GM21360 (cell line): ENCODE measurements around the gene ZNF519.

ENCODE experiments used
- ATAC-seq: cut with Tn5 transposase; IDR thresholded peaks from one replicate; pipeline ENCODE4 v1.9.1; 2021; ENCODE audit warnings: mild to moderate bottlenecking, moderate library complexity; ENCODE audit not compliant: unreplicated experiment

ZNF519 gene

DNA sequence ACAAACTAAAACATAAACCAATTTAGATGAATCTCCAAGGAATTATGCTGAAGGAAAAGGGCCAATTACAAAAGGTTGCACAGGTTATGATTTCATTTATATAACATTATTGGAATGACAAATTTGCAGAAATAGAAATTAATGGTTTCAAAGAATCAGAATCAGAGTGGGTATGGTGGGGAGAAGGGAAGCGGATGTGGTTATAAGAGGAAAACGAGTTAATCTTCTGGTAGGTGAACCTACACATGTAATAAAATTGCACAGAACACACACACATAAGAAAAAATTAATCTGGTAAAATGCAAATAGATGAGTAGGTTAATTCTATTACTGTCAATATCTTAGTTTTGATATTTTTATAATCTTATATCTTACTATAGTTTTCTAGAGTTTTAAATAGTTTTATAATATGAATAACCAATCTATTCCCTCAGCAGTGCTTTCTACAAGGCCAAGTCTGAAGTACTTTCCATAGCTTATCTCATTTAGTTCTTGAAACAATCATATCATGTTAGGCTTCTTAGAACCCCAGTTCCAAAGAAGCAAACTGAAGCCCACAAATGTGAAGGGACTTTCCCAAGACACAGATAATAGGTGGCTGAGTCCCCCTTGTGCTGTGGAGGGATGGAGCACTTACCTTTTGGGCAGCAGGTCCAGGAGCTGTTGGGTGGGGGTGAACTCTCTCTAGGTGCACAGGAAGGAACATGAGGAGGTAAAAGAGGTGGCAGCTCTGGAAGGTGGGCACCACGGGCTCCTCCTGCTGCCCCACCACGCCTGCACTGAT, 31.5 kb downstream of the ZNF519 start:
- ATAC-seq: no peak

DNA sequence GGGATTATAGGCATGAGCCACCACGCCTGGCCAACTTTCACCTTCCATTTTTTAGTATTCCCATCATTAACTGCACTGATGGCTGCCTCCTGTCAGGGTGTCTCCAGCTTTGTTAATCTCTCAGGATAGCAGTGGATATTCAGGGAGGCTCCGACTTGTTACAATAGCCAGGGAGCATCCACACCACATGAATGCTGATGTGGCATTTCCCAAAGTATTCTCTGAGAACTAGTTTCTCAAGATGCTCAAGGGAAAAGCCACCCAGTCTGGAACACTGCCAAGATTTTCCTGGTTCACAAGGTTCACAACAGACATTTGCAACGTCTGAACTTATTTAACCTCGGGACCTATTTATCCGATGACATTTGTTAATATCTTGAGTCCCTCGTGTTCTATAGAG, 33.8 kb downstream of the ZNF519 start:
- ATAC-seq: no peak

GRCh38 chr18:14097761-14098160, 34.5 kb downstream of the ZNF519 start:
- ATAC-seq: no peak

DNA sequence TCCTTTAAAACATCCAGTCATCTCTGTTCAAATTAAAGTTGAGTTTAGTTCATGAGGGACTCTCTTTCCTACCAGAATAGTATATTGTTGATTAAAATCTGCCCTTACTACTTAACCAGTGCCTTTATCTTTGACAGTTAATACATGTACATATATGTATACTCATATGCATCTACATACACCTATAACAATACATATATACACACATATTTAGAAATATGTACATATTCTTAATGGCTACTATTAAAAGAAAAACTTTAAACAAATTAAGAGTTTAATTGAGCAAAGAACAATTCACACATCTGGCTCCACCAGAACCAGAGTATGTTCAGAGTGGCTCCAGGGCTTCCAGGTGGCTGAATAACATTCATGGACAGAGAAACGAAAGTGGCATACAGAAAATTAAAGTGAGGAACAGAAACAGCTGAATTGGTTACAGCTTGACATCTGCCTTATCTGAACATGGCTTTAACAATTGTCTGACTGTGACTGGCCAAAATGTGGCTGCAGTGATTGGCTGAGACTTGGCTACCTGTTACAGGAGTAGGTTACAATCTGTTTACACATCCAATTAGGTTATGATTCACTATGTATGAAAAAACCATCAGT, 38.8 kb downstream of the ZNF519 start:
- no peak for ATAC-seq

DNA sequence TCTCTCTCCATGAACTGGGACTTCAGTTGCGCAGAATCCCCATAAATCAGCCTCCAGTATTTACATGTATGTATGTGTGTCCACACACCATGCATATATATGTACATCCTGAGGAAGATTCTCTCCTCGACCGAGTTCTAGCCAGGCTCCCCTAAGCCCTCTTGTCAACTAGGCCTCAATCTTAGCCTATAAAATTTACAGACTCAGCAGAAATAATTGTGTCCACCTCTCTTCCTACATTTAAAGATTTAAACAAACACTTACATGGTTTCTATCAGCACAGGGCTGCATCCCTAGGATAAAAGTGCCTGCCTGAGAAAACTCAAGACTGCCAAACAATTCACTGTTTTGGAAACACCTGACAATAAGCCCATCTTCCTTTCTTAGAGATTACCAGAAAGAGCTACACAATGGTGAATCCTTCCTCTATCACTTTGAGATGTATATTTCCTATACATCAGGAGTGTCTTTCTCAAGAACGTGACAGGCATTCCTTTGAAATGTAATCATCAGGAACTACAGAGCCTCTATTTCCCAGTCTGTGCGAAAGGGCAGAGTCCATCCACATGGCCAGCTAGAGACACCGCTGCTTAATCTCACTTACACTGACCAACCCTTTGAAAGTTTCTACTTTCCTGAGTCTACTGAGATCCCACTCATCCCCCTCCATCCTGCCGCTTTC, 39.5 kb downstream of the ZNF519 start:
- no peak for ATAC-seq

GRCh38 chr18:14089781-14090180, 42.5 kb downstream of the ZNF519 start:
- ATAC-seq: no peak

DNA sequence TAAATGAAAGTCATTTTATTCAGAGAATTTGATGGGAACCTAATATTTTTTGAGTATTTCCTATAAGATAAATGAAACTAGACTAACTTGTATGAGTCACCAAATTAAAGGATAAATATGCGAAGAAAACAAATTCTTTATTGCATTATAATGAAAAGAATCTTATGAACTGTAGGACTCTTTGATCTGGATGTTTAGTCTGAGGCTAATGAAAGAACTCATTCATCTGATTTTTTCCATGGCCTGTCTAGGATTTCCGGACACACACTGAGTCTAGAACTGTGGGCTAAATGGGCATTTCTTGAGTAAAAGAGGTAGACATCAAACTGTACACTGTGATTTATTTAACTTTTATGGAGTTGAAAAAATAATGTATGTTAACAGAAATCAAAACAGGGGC, 43.0 kb downstream of the ZNF519 start:
- no peak for ATAC-seq

DNA sequence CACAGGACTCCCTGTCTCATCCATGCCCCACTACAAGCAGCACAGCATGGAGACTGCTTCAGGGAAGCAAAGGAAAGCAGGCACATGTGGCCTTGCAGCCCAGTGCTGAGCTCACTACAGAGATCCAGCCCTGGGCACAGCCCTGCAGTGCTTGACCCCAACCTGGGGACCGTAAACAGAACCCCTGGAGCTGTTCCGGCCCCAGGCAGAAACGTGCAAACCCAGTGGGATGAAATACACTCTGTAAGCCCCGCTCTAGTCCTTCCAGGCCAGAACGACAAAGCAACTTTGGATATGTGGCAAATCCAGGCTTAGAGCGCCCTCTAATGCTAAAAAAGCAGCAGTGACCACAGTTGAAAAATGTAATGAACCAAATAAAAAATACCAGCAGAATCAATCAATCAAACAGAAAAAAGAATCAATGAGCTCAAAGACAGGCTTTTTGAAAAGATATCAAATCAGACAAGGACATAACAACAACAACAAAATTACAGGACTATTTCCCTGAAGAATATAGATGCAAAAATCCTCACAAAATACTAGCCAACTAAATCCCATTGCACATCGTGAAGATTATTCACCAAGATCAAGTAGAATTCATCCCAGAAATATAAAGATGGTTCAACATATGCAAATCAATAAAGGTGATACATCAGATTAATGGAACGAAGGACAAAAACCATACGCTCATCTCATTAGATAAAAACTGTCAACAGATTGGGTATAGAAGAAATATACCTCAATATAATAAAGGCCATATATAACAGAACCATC, 45.6 kb downstream of the ZNF519 start:
- no peak for ATAC-seq

DNA sequence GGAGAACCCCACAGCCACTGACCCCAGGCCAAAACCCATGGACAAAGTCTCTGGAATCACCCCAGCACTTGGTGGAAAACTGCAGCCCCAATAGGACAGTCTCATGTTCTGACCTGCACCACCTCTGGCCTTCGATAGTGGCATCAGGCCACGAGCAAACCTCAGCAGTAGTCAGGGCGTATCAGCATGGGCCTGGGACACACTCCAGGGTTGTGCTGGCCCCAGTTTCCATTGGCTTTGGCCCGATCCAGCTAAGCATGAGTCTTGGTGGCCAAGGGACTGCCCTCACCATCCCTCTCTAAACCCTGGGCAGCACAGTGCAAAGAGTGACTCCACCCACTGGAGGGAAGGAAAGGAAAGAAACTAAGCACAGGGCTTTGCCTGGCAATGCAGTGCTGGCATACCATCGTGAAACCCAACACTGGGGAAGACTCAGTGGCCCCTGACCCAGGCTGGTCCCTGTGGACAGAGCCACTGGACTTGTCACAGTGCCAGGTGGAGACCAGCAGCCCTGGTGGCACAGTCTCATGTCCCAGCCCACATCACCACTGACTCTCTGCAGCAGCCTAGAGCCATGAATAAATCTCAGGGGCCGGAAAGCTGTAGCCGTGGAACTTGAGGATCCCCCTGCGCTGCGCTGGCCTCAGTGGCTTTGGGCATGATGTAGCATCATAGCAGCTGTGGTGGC, 46.3 kb downstream of the ZNF519 start:
- ATAC-seq: no peak

DNA sequence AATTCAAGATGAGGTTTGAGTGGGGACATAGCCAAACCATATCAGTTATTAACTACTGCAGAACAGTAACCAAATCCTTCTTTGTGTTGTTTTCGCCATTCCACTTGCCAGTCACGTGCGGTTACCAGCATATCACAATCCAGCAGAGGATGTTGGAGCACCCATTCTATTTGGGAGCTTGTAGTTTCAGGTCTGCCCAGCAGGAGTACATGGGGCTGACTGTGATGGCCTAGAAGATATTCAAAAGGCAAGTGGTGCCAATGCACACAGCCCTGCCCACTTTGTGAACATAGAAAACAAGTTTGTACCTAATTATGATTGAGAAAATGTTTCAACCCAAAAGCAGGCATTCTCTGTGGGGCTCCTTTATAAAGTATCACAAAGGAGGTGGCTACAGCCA, 57.0 kb downstream of the ZNF519 start:
- ATAC-seq: no peak

DNA sequence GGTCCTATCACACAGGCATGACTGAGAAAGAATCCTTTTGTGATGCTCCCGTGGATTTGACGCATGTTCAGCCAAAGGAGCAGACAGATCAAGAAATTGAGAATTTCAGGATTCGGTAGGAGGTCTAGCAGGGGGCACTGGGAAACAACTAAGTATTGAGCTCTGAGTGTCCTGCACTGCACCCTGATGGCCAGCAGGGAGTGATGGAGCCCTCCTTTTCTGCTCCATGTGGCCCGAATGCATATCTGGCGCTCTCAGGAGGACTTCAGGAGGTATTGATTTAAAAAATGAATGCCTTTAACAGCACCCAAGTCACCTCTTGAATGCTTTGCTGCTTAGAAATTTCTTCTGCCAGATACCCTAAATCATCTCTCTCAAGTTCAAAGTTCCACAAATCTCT, 58.0 kb downstream of the ZNF519 start:
- ATAC-seq: no peak

GRCh38 chr18:14053661-14054060, 78.6 kb downstream of the ZNF519 start:
- no peak for ATAC-seq
